Measurements from ENCODE around the gene TRIM38. TPM values are rescaled to one million over a fixed set of nuclear protein-coding genes. Genes with fewer than 3 reads are reported as not detected.

The TRIM38 gene
- total and polyA plus RNA-seq, 12 donors: 1.3 to 5.4 (median 2.7) TPM

DNA sequence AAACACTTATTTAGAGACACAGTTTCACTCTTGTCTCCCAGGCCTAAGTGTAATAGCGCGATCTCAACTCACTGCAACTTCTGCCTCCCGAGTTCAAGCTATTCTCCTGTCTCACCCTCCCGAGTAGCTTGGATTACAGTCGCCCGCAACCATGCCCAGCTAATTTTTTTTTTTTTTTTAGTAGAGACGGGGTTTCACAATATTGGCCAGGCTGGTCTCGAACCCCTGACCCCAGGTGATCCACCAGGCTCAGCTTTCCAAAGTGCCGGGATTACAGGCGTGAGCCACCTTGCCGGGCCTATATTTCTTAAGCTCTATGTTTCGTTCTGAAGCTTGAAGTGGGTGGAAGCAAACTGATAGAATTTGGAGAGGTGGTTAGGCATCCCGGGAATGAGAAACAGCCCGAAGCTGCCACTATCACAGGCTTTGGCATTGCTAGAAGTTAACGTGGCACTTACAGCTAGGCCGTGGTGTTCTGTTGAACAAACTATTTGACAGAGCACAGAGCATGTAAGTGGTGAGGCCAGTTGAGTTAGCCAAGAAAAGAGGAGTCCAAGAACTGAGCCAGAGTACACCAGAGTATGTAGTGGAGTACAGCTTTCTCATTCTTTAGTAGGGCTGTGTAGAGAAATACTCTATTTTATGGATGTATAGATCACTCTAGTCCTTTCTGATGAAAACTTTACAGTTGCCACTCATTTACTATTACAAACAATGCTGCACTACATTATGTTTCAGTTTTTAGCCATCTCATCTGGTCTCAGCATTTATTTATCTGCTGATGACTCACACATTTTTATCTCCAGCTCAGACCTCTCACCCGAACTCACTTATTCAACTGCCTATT is 62.7 kb downstream of the TRIM38 start:
- Histone ChIP-seq H3K27ac (peak overlapping the region; percentile 86 to 96 (median 91)), H3K27me3 (no peaks in the 10 kb centered on the region), H3K9me3 (no peaks in the 10 kb centered on the region), H3K4me1 (peaks cover 0 to 53% (median 10%) of the 10 kb centered on the region in 9 donors), H3K36me3 (no peaks in the 10 kb centered on the region), H3K4me3 (peak overlapping the region in 6 of 10 donors; percentile 64 to 74 (median 68))
- TF ChIP-seq, protein P1, sequence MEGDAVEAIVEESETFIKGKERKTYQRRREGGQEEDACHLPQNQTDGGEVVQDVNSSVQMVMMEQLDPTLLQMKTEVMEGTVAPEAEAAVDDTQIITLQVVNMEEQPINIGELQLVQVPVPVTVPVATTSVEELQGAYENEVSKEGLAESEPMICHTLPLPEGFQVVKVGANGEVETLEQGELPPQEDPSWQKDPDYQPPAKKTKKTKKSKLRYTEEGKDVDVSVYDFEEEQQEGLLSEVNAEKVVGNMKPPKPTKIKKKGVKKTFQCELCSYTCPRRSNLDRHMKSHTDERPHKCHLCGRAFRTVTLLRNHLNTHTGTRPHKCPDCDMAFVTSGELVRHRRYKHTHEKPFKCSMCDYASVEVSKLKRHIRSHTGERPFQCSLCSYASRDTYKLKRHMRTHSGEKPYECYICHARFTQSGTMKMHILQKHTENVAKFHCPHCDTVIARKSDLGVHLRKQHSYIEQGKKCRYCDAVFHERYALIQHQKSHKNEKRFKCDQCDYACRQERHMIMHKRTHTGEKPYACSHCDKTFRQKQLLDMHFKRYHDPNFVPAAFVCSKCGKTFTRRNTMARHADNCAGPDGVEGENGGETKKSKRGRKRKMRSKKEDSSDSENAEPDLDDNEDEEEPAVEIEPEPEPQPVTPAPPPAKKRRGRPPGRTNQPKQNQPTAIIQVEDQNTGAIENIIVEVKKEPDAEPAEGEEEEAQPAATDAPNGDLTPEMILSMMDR (IDR thresholded peaks at IDR 0.05): no peak
- intact Hi-C loops (cut with DNase I): loop anchor here in 5 of 10 donors (5.0 to 10.0 kb wide), 7 partner anchors 172 to 1810 kb away; partner anchors contain the start of gene ZNF184 (in 2 of the 5)
- ATAC-seq: peak in 7 of 8 donors; percentile 10 to 59 (median 24)
- DNase-seq: peak in 1 of 2 donors; percentile 48
- 68 to 70% methylated on average over 17 of the region's 17 CpGs for WGBS, 2 donors

DNA sequence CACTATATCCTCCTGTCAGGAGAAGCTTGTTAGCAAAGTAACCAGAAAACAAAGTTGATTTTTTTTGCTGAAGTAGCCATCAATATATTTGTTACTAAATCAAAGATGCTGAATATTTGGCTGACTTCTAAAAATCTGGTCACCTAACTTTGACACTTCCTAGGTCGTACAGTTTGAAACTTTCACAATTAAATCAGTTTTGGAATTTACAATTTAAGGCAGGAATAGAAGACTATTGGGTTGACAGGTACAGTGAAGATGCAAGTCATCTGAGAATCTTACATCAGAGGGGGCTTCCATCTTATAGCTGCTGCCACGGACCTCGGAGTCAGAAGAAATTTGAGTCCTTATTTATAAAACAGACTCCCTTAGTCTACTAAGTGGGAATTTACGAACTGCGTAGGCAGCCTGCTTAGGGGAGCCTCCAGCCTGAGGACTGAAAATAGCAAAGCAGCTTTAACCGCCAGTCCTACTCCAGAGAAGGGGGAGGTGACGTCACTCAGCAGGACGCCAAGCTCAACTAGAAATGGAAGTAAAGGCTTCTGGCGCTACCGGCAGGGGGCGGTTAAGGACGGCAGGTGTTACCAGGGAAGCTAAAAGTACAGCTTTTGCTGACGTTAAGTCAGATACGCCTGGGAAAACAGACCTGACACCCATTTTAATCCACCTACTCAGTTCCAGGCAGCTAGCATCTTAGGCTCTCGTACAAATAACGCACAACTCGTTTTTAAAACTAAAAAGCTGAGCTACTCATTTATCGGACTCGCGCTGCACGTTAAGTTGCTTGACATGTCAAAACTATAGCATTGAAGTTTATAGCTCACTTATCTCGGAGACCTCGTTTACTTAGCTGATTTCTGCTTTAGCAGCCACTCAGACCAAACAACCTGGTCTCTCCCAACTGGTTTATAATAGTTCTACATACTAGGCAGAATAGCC is 63.6 kb downstream of the TRIM38 start:
- ATAC-seq: peak; percentile 65 to 83 (median 74)
- 1% methylated on average over 23 of the region's 23 CpGs for WGBS, 2 donors
- peak overlapping the region; percentile 51 to 79 (median 68) for H3K4me3 ChIP-seq
- TF ChIP-seq, protein P1 (IDR thresholded peaks at IDR 0.05): peak; percentile 48 to 93 (median 83)
- peaks cover 0 to 52% (median 10%) of the 10 kb centered on the region in 9 donors for H3K4me1 ChIP-seq
- H3K27ac ChIP-seq: peak overlapping the region; percentile 86 to 96 (median 91)
- no peaks in the 10 kb centered on the region for H3K36me3 ChIP-seq
- intact Hi-C loops (cut with DNase I): loop anchor here in 5 of 10 donors (2.0 to 10.0 kb wide), 9 partner anchors 19 to 1809 kb away; partner anchors contain the start of gene ZNF184 (in 2 of the 5)
- H3K27me3 ChIP-seq: no peaks in the 10 kb centered on the region
- H3K9me3 ChIP-seq: no peaks in the 10 kb centered on the region
- DNase-seq: peak; percentile 90 to 96

GRCh38 chr6:26026833-26027490 is 64.4 kb downstream of the TRIM38 start:
- peak; percentile 68 to 87 (median 79) for ATAC-seq

More at GRCh38 chr6:26026833-26027490, 64.4 kb downstream of the TRIM38 start:
- Histone ChIP-seq H3K9me3 (no peaks in the 10 kb centered on the region), H3K36me3 (no peaks in the 10 kb centered on the region), H3K4me3 (peak overlapping the region; percentile 51 to 79 (median 68)), H3K27ac (peak overlapping the region; percentile 86 to 96 (median 91)), H3K27me3 (no peaks in the 10 kb centered on the region), H3K4me1 (peaks cover 4 to 56% (median 15%) of the 10 kb centered on the region in 9 donors)
- peak; percentile 84 to 96 for DNase-seq
- TF ChIP-seq, protein P1 (IDR thresholded peaks at IDR 0.05): no peak
- 0% methylated on average over 44 of the region's 44 CpGs for WGBS, 2 donors
- intact Hi-C loops (cut with DNase I): loop anchor here in 5 of 10 donors (2.0 to 10.0 kb wide), 9 partner anchors 18 to 1808 kb away; partner anchors contain the start of gene ZNF184 (in 2 of the 5)

All from heart right ventricle (tissue), 16 donors.